ENCODE data around the gene NDUFB11. TPM values are rescaled to one million over a fixed set of nuclear protein-coding genes. Genes with fewer than 3 reads are reported as not detected.

NDUFB11 gene
- total and polyA plus RNA-seq, 12 donors: 149 to 217 (median 172) TPM

- Histone ChIP-seq H3K4me3 (no peak overlapping the region), H3K36me3 (peaks cover 0 to 69% (median 12%) of the 10 kb centered on the region in 9 donors), H3K9me3 (no peaks in the 10 kb centered on the region), H3K27ac (no peak overlapping the region), H3K4me1 (peaks cover 0 to 14% (median 0%) of the 10 kb centered on the region in 9 donors), H3K27me3 (peaks cover 0 to 58% (median 0%) of the 10 kb centered on the region in 7 donors)
- WGBS, 2 donors: 97 to 100% methylated on average over 2 of the region's 2 CpGs
- no peak for ATAC-seq
- TF ChIP-seq CTCF (IDR thresholded peaks at IDR 0.05): no peak
- DNase-seq: no peak
- intact Hi-C loops (cut with DNase I): no loop called here
Observed at GRCh38 chrX:47171996-47172395, 27.5 kb upstream of the NDUFB11 start.

GRCh38 chrX:47170861-47171692 is 26.6 kb upstream of the NDUFB11 start:
- no peak overlapping the region for H3K27ac ChIP-seq
- no peak for ATAC-seq
- no peak for TF ChIP-seq CTCF (IDR thresholded peaks at IDR 0.05)

GRCh38 chrX:47169726-47170515 is 25.4 kb upstream of the NDUFB11 start:
- Histone ChIP-seq H3K27ac (no peak overlapping the region), H3K27me3 (peaks cover 0 to 37% (median 0%) of the 10 kb centered on the region in 7 donors), H3K4me3 (no peak overlapping the region), H3K9me3 (peaks cover 0 to 2% (median 0%) of the 10 kb centered on the region in 11 donors), H3K4me1 (peaks cover 0 to 14% (median 0%) of the 10 kb centered on the region in 9 donors), H3K36me3 (peaks cover 0 to 50% (median 9%) of the 10 kb centered on the region in 9 donors)
- intact Hi-C loops (cut with DNase I): no loop called here
- DNase-seq: peak; percentile 51 to 56
- ATAC-seq: peak; percentile 61 to 92 (median 85)
- 63 to 66% methylated on average over 12 to 13 of the region's 13 CpGs for WGBS, 2 donors
- TF ChIP-seq CTCF (IDR thresholded peaks at IDR 0.05): no peak

More at GRCh38 chrX:47170861-47171692, 26.6 kb upstream of the NDUFB11 start:
- no peaks in the 10 kb centered on the region for H3K9me3 ChIP-seq
- WGBS, 2 donors: 88 to 89% methylated on average over 12 to 33 of the region's 34 CpGs
- H3K4me1 ChIP-seq: peaks cover 0 to 14% (median 0%) of the 10 kb centered on the region in 9 donors
- no peak for DNase-seq
- H3K27me3 ChIP-seq: peaks cover 0 to 49% (median 0%) of the 10 kb centered on the region in 7 donors
- intact Hi-C loops (cut with DNase I): no loop called here
- no peak overlapping the region for H3K4me3 ChIP-seq
- peaks cover 0 to 62% (median 9%) of the 10 kb centered on the region in 9 donors for H3K36me3 ChIP-seq

- ATAC-seq: no peak
- intact Hi-C loops (cut with DNase I): no loop called here
Observed at GRCh38 chrX:47169273-47169672, 24.8 kb upstream of the NDUFB11 start.

More at GRCh38 chrX:47169273-47169672, 24.8 kb upstream of the NDUFB11 start:
- H3K27me3 ChIP-seq: peaks cover 0 to 32% (median 0%) of the 10 kb centered on the region in 7 donors
- H3K9me3 ChIP-seq: peaks cover 0 to 7% (median 0%) of the 10 kb centered on the region in 11 donors
- H3K36me3 ChIP-seq: peaks cover 0 to 45% (median 9%) of the 10 kb centered on the region in 9 donors
- peaks cover 0 to 14% (median 0%) of the 10 kb centered on the region in 9 donors for H3K4me1 ChIP-seq
- DNase-seq: no peak
- no peak overlapping the region for H3K27ac ChIP-seq
- no peak for TF ChIP-seq CTCF (IDR thresholded peaks at IDR 0.05)
- 92 to 98% methylated on average over 13 to 19 of the region's 19 CpGs for WGBS, 2 donors
- H3K4me3 ChIP-seq: no peak overlapping the region

All from heart right ventricle (tissue), 16 donors.